ENCODE measurements around the gene MICALL2.

Gene MICALL2

DNA sequence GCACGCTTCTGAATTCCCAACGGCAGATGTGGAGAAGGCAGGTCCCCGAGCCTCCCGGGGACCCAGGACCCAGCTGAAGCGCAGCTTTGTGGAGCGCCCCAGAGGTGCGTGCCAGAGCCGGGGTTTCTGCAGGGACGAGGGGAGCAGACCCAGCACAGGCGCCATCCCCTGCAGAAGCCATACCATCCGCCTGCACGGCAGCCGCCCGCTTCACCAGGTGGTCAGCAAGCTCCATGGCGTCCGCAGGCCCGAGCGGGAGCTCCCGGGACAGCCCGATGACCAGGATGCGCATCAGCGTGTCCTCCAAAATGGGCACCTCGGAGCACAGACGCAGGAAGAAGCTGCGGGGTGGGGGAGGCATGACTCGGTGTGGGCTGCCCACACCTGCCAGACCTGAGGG, 34.3 kb upstream of the MICALL2 start:
- no peak overlapping the region for H3K27ac Mint-ChIP-seq
- H3K4me3 Mint-ChIP-seq, result no peak overlapping the region
- TF ChIP-seq, protein P1, sequence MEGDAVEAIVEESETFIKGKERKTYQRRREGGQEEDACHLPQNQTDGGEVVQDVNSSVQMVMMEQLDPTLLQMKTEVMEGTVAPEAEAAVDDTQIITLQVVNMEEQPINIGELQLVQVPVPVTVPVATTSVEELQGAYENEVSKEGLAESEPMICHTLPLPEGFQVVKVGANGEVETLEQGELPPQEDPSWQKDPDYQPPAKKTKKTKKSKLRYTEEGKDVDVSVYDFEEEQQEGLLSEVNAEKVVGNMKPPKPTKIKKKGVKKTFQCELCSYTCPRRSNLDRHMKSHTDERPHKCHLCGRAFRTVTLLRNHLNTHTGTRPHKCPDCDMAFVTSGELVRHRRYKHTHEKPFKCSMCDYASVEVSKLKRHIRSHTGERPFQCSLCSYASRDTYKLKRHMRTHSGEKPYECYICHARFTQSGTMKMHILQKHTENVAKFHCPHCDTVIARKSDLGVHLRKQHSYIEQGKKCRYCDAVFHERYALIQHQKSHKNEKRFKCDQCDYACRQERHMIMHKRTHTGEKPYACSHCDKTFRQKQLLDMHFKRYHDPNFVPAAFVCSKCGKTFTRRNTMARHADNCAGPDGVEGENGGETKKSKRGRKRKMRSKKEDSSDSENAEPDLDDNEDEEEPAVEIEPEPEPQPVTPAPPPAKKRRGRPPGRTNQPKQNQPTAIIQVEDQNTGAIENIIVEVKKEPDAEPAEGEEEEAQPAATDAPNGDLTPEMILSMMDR (IDR thresholded peaks at IDR 0.05), result no peak
- no peaks in the 10 kb centered on the region for H3K4me1 Mint-ChIP-seq
- H3K9me3 Mint-ChIP-seq, result no peaks in the 10 kb centered on the region
- no peaks in the 10 kb centered on the region for H3K27me3 Mint-ChIP-seq (ENCODE audit: low read depth, poor library complexity)
- DNase-seq, result no peak
- peaks cover 32% of the 10 kb centered on the region for H3K36me3 Mint-ChIP-seq (ENCODE audit: low read depth)

GRCh38 chr7:1493129-1493528, 33.9 kb upstream of the MICALL2 start:
- peaks cover 37% of the 10 kb centered on the region for H3K36me3 Mint-ChIP-seq (ENCODE audit: low read depth)
- DNase-seq, result no peak

GRCh38 chr7:1492640-1493039, 33.4 kb upstream of the MICALL2 start:
- Mint-ChIP-seq H3K9me3 (no peaks in the 10 kb centered on the region), H3K27ac (no peak overlapping the region), H3K4me3 (no peak overlapping the region), H3K4me1 (no peaks in the 10 kb centered on the region), H3K27me3 (ENCODE audit: low read depth, poor library complexity) (no peaks in the 10 kb centered on the region), H3K36me3 (ENCODE audit: low read depth) (peaks cover 32% of the 10 kb centered on the region)
- DNase-seq, result no peak
- TF ChIP-seq, protein P1 (IDR thresholded peaks at IDR 0.05), result no peak

More at GRCh38 chr7:1493129-1493528, 33.9 kb upstream of the MICALL2 start:
- H3K27me3 Mint-ChIP-seq (ENCODE audit: low read depth, poor library complexity), result no peaks in the 10 kb centered on the region
- TF ChIP-seq, protein P1 (IDR thresholded peaks at IDR 0.05), result no peak
- H3K4me1 Mint-ChIP-seq, result no peaks in the 10 kb centered on the region
- H3K27ac Mint-ChIP-seq, result no peak overlapping the region
- H3K9me3 Mint-ChIP-seq, result no peaks in the 10 kb centered on the region
- H3K4me3 Mint-ChIP-seq, result no peak overlapping the region

GRCh38 chr7:1492221-1492620, 33.0 kb upstream of the MICALL2 start:
- DNase-seq, result no peak
- Mint-ChIP-seq H3K4me1 (no peaks in the 10 kb centered on the region), H3K27me3 (ENCODE audit: low read depth, poor library complexity) (no peaks in the 10 kb centered on the region), H3K27ac (no peak overlapping the region), H3K4me3 (no peak overlapping the region), H3K36me3 (ENCODE audit: low read depth) (peaks cover 30% of the 10 kb centered on the region), H3K9me3 (no peaks in the 10 kb centered on the region)
- TF ChIP-seq, protein P1 (IDR thresholded peaks at IDR 0.05), result no peak

DNA sequence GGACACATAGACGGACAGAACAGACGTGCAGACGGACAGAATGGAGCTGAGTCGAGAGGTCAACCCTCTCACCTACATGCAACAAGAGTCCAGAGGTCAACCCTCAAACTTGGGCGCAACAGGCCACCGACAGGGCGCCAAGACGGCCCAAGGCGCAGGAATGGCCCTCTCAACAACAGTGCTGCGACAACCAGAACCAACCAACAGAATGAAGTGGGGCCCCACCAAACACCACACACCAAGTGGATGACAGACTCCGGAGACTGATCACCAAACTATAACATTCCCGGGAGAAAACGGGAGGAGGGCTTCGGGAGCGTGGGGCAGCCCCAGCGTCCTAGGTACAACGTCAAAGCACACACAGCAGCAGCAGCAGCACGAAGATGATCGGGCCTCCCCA, 31.6 kb upstream of the MICALL2 start:
- no peak overlapping the region for H3K4me3 Mint-ChIP-seq
- no peaks in the 10 kb centered on the region for H3K27me3 Mint-ChIP-seq (ENCODE audit: low read depth, poor library complexity)
- no peak for DNase-seq
- no peaks in the 10 kb centered on the region for H3K9me3 Mint-ChIP-seq
- TF ChIP-seq, protein P1 (IDR thresholded peaks at IDR 0.05), result no peak
- peaks cover 30% of the 10 kb centered on the region for H3K36me3 Mint-ChIP-seq (ENCODE audit: low read depth)
- no peak overlapping the region for H3K27ac Mint-ChIP-seq
- H3K4me1 Mint-ChIP-seq, result no peaks in the 10 kb centered on the region

- Mint-ChIP-seq H3K9me3 (no peaks in the 10 kb centered on the region), H3K4me1 (no peaks in the 10 kb centered on the region), H3K4me3 (no peak overlapping the region), H3K27ac (no peak overlapping the region), H3K36me3 (ENCODE audit: low read depth) (peaks cover 30% of the 10 kb centered on the region), H3K27me3 (ENCODE audit: low read depth, poor library complexity) (no peaks in the 10 kb centered on the region)
- TF ChIP-seq, protein P1 (IDR thresholded peaks at IDR 0.05), result no peak
- no peak for DNase-seq
These were observed 30.1 kb upstream of the MICALL2 start for GRCh38 chr7:1489336-1489735.
